ENCODE results near the gene AGAP1. TPM values are rescaled to one million over a fixed set of nuclear protein-coding genes. Genes with fewer than 3 reads are reported as not detected.

Gene AGAP1
- total RNA-seq = 18.6 and 18.9 TPM in 2 replicates

GRCh38 chr2:235493775-235494715, at the start of gene AGAP1:
Gene AGAP1 (plus strand): TSS chr2:235494043.

DNA sequence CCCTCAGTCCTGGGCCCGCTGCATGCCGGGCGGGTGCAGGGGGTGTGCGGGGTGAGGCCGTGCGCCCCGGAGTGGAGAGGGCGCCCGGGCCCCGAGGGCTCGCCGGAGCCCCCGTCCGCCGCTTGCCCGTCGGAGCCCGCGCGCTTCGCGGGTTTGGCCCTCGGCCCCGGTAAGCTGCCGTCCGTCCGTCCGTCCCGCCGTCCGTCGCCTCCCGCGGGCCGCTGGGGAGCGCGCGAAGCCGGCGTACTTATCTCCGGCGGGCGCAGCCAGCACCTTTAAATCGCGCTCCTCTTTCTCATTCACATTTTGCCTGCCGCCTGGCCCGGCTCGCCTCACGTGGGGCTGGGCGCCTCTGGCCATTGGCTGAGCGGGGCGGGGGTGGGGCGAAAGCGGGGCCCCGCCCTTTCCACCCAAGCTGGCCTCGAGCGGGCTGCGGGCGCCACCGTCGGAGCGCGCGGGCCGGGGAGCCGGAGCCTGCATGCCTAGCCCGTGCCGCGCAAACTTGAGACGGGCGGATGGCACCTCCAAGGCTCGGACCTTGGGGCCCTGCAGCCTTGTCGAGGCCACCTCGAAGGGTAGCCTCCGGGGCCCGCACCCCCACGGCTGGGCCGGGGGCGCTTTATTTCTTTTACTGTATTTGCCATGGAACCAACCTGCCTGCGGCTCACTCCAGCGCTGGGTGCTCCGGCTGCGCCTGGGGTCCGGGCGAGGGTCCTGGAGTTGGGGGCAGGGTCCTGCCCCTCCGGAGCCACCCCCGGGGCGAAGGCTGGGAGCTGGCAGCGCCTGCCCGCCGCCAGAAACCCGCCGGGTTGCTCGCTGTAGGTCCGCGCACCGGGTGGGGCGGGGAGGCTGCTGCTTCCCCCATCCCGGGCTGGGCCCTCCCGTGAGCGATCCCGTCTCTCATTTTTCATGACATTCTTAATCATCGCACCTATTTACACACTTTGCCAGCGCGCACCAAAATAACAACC, 674.6 kb downstream of the AGAP1 start, which contains the start of gene GBX2:
GBX2 (minus strand) TSS at position 277 of the 971 bp plus-strand sequence. CDS start 415 bp downstream, outside the sequence.

Small RNAs within 50 kb of the gene (small RNA-seq; reads per million reads assigned to genes)
- gene RF00019 (not detected), gene RN7SL204P (not detected), gene RNU7-127P (not detected), gene TMSB10P1 (not detected)

All from articular chondrocyte of knee joint (primary cell).